OCI-LY7 (cell line): ENCODE results near the gene NCKAP5. TPM values are rescaled to one million over a fixed set of nuclear protein-coding genes. Genes with fewer than 3 reads are reported as not detected.

ENCODE experiments used
- BruUV-seq: library from RNA; stranded (reverse); fragments of 400-500 nt; replicated peaks from 2 replicates; lab custom pipeline; 2021; lab: Mats Ljungman, UMichigan
- CTCF ChIA-PET: fragments of 300-600 bp; sonication (Branson Sonifier 250); formaldehyde crosslinking; loops from one replicate; lab custom pipeline; 2022; ENCODE audit warnings: antibody characterized with exemption; ENCODE audit not compliant: unreplicated experiment; lab: Charles Lee
- POLR2A ChIA-PET: fragments of 300-600 bp; sonication (Branson Sonifier 250); formaldehyde crosslinking; loops from one replicate; lab custom pipeline; 2022; ENCODE audit warnings: antibody characterized with exemption; lab: Charles Lee
- DNase-seq: peaks from one replicate; pipeline ENCODE4 v3.0.0-alpha.2; 2015; ENCODE audit warnings: low spot score
- H2AFZ ChIP-seq: fragments of 200-600 bp; sonication (generic), shearing (Covaris generic); 2 replicates; pipeline ENCODE4 v1.6.1; 2014; ENCODE audit warnings: mild to moderate bottlenecking, antibody characterized with exemption, low read length, moderate library complexity
- H3K27ac ChIP-seq: fragments of 200-600 bp; sonication (generic); 2 replicates; pipeline ENCODE4 v1.5.1; 2014; ENCODE audit warnings: mixed run types, low read depth, mild to moderate bottlenecking, moderate library complexity, low read length, inconsistent platforms; ENCODE audit not compliant: poor library complexity, severe bottlenecking
- H3K36me3 ChIP-seq: fragments of 200-600 bp; sonication (generic); 2 replicates; pipeline ENCODE4 v1.6.1; 2014; ENCODE audit warnings: mild to moderate bottlenecking, antibody characterized with exemption, low read length, moderate library complexity, mixed read lengths; ENCODE audit not compliant: insufficient read depth
- H3K4me1 ChIP-seq: fragments of 200-600 bp; sonication (generic); 2 replicates; pipeline ENCODE4 v1.5.1; 2014; ENCODE audit warnings: mild to moderate bottlenecking, low read length; ENCODE audit not compliant: insufficient read depth, poor library complexity, severe bottlenecking
- H3K4me2 ChIP-seq: fragments of 200-600 bp; sonication (generic); 2 replicates; pipeline ENCODE4 v1.6.1; 2014; ENCODE audit warnings: mild to moderate bottlenecking, low read length
- H3K4me3 ChIP-seq: fragments of 200-600 bp; sonication (generic); 2 replicates; pipeline ENCODE4 v1.5.1; 2014; ENCODE audit warnings: mild to moderate bottlenecking, low read depth, low read length; ENCODE audit not compliant: poor library complexity, severe bottlenecking
- H3K79me2 ChIP-seq: fragments of 200-600 bp; sonication (generic); 2 replicates; pipeline ENCODE4 v1.6.1; 2016; ENCODE audit warnings: low read depth, mild to moderate bottlenecking, low read length, moderate library complexity, mixed read lengths; ENCODE audit not compliant: insufficient read depth
- H3K9me2 ChIP-seq: fragments of 200-600 bp; sonication (generic); 2 replicates; pipeline ENCODE4 v1.6.1; 2016; ENCODE audit warnings: mild to moderate bottlenecking, low read length, mixed read lengths; ENCODE audit not compliant: insufficient read depth
- H3K9me3 ChIP-seq: fragments of 200-600 bp; sonication (generic); 2 replicates; pipeline ENCODE4 v1.6.1; 2014; ENCODE audit warnings: mild to moderate bottlenecking, mixed run types, low read length, mixed read lengths
- H4K20me1 ChIP-seq: fragments of 200-600 bp; sonication (generic); 2 replicates; pipeline ENCODE4 v1.6.1; 2014; ENCODE audit warnings: mild to moderate bottlenecking, antibody characterized with exemption, low read length, moderate library complexity, mixed read lengths; ENCODE audit not compliant: insufficient read depth
- EZH2phosphoT487 ChIP-seq: fragments of 200-600 bp; sonication (generic); IDR thresholded peaks from 2 replicates; pipeline ENCODE4 v1.6.1; 2018; ENCODE audit warnings: low read depth, borderline replicate concordance, mild to moderate bottlenecking, mixed run types, antibody characterized with exemption, low read length, moderate library complexity, mixed read lengths
- intact Hi-C: fragments of 100-400 bp; cut with micrococcal nuclease; formaldehyde crosslinking; loops from one replicate; pipeline ENCODE4 v1.10.0; 2022; ENCODE audit not compliant: unreplicated experiment
- total RNA-seq, 2 experiments: library from RNA; depleted of rRNA in 1 of 2; stranded (reverse); fragments of >200 nt in 1 of 2; shearing (Covaris generic) in 1 of 2; gene quantifications; 2 replicates each; pipeline ENCODE4 v1.2.3, GENCODE V29; 2014 to 2022
- TF ChIP-seq, protein P1 (sequence below): fragments of 200-600 bp; sonication (generic); conservative IDR thresholded peaks from 2 replicates; pipeline ENCODE4 v1.5.1; 2014; ENCODE audit warnings: mild to moderate bottlenecking, antibody characterized with exemption, low read length, moderate library complexity, mixed read lengths

Gene NCKAP5
- total RNA-seq, 2 experiments from 2014 or later: not detected

DNA sequence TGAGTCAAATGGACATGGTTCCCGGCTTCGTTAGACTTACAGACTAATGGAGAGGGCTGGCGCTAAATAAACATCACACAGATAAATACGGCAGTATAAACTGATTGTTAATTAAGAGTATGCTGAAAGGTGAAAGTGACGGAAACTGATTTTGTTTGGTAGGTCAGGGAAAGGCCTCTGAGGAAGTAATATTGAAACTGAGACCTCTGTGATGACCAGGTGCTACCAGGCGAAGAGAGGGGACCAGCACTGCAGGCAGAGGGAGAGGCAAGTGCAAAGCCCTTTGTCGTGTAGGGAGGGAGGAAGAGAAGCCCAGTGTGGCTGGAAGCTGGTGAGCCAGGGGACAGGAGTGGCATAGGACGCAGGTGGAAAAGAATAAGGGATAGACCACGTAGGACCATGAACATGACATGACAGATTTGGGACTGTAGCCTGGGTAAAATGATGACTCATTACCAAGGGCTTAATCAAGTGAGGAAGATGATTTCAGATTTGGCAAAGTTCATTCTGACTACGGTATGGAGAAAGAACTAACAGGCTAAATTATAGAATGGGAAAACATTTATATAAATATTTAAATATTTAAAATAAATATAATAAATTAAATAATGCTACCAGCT is 433.1 kb downstream of the NCKAP5 start:
- no peaks in the 10 kb centered on the region for H3K9me3 ChIP-seq
- ChIA-PET CTCF (no interaction called here), POLR2A (no interaction called here)
- no peak overlapping the region for H3K4me3 ChIP-seq
- intact Hi-C loops: no loop called here
- H3K4me2 ChIP-seq: no peak overlapping the region
- H3K9me2 ChIP-seq: no peaks in the 10 kb centered on the region
- no peaks in the 10 kb centered on the region for H4K20me1 ChIP-seq
- BruUV-seq: no TSS peak
- no peak overlapping the region for H2AFZ ChIP-seq
- H3K36me3 ChIP-seq: no peaks in the 10 kb centered on the region
- no peaks in the 10 kb centered on the region for H3K4me1 ChIP-seq
- TF ChIP-seq, protein P1, sequence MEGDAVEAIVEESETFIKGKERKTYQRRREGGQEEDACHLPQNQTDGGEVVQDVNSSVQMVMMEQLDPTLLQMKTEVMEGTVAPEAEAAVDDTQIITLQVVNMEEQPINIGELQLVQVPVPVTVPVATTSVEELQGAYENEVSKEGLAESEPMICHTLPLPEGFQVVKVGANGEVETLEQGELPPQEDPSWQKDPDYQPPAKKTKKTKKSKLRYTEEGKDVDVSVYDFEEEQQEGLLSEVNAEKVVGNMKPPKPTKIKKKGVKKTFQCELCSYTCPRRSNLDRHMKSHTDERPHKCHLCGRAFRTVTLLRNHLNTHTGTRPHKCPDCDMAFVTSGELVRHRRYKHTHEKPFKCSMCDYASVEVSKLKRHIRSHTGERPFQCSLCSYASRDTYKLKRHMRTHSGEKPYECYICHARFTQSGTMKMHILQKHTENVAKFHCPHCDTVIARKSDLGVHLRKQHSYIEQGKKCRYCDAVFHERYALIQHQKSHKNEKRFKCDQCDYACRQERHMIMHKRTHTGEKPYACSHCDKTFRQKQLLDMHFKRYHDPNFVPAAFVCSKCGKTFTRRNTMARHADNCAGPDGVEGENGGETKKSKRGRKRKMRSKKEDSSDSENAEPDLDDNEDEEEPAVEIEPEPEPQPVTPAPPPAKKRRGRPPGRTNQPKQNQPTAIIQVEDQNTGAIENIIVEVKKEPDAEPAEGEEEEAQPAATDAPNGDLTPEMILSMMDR: no peak
- no peak for TF ChIP-seq EZH2phosphoT487
- DNase-seq: no peak
- H3K79me2 ChIP-seq: no peaks in the 10 kb centered on the region
- no peak overlapping the region for H3K27ac ChIP-seq

DNA sequence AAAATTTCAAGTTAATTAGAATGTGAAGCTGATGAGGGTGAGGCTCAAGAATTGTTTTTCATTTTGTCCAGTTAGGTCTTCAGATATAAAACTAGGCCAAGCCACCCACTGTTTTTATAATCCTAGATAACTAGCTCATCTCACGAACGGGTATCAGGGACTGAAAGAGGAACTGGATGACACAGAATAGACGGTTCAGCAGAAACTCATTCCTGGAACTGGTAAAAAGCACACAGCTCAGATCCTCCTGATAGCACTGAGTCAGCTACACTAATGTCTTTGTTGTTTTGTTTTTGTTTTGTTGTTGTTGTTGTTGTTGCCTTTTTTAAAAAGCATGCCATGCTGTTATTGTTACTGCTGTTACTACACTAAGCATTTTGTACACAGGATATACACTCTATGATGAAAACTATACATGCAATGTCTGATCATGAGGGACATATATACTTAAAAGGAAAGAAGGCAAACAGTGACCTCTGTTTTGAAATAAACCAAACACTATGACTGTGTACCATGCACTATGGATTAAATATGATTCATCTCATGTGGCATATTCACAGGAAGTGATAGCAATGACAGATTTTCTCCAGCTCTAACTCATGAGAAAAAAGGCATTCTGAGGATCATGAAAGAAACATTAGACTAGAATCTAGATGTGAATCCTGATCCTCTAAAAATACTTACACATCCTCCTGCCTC is 437.6 kb downstream of the NCKAP5 start:
- H3K36me3 ChIP-seq: no peaks in the 10 kb centered on the region
- no peaks in the 10 kb centered on the region for H4K20me1 ChIP-seq
- CTCF ChIA-PET: no interaction called here

More for the DNA sequence above, 437.6 kb downstream of the NCKAP5 start:
- H3K27ac ChIP-seq: no peak overlapping the region
- no peak overlapping the region for H2AFZ ChIP-seq
- TF ChIP-seq, protein P1: no peak
- no peak for TF ChIP-seq EZH2phosphoT487
- intact Hi-C loops: no loop called here
- no peak overlapping the region for H3K4me2 ChIP-seq
- H3K79me2 ChIP-seq: no peaks in the 10 kb centered on the region
- POLR2A ChIA-PET: no interaction called here
- H3K9me3 ChIP-seq: no peaks in the 10 kb centered on the region
- DNase-seq: no peak
- no peaks in the 10 kb centered on the region for H3K4me1 ChIP-seq
- no peaks in the 10 kb centered on the region for H3K9me2 ChIP-seq
- H3K4me3 ChIP-seq: no peak overlapping the region
- BruUV-seq: no TSS peak
